ENCODE measurements around the gene PALB2. TPM values are rescaled to one million over a fixed set of nuclear protein-coding genes. Genes with fewer than 3 reads are reported as not detected.

The PALB2 gene
- 8.2 and 12.4 TPM in 2 replicates for total RNA-seq

DNA sequence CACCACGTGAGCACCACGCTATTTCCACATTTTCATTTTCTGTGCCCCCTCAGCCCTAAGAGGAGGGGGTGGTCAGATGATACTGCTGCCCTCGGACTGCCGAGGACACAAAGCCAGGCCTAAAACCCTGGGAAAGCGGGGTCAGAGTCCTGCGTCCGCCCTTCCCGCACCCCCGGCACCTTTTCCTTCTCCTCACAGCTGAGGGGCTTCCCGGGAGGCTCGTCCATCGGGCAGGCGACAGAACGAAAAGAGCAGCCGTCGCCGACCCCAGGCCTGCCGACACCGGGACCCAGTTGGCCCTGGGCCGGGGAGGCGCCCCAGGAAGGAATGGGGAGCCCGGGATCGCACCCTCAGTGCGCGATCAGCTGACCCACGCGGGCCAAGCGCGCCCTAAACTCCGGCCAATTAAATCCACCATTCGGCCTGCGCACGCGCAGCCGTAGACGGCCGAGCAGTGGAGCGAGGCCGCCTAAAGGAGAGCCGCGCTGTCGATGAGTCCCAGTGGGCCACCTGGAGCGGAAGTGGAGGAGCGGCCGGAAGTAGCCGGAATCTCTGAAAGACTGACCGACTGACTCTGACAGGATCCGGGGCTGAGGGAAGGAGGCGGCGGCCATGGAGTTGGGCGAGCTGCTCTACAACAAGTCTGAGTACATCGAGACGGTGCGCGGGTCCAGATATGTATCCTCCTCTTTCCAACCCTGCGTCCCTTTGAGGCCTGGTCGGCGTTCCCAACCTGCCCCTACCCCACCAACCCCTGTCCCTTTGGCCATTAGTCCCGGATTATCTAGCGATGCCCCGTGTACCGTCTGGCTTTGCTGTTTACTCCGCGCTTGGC lies at the start of gene PALB2, which contains the start of gene DCTN5:
Gene PALB2 (minus strand): TSS at position 380 of the 835 bp plus-strand sequence. CDS start 153 bp downstream, at position 227.
Gene DCTN5 (plus strand): TSS at position 536 of the 835 bp plus-strand sequence. CDS start 77 bp downstream, at position 613.

DNA sequence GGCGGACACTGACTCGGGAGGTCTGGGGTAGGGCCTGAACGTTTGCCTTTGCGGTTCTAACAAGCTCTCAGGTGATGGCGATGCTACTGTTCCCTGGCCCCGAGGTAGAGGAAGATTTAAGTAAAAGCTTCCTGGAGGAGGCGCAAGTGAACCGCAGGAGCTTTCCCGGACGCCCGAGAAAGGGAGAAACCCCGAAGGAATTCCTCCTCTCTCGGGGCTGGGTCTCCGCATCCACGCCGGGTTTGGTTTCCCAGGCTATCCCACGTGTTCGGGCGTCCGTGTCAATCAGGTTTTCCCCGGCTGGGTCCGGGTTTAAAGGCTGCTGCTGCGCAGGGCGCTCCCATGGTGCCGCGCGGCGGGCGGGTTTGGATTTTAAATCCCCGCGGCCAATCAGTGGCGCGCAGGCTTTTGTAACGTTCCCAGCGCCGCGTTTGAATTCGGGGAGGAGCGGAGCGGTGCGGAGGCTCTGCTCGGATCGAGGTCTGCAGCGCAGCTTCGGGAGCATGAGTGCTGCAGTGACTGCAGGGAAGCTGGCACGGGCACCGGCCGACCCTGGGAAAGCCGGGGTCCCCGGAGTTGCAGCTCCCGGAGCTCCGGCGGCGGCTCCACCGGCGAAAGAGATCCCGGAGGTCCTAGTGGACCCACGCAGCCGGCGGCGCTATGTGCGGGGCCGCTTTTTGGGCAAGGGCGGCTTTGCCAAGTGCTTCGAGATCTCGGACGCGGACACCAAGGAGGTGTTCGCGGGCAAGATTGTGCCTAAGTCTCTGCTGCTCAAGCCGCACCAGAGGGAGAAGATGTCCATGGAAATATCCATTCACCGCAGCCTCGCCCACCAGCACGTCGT lies 37.5 kb upstream of the PALB2 start, which contains the start of gene PLK1:
Gene PLK1 (plus strand): TSS at position 460 of the 844 bp plus-strand sequence. CDS start 44 bp downstream, at position 504.

DNA sequence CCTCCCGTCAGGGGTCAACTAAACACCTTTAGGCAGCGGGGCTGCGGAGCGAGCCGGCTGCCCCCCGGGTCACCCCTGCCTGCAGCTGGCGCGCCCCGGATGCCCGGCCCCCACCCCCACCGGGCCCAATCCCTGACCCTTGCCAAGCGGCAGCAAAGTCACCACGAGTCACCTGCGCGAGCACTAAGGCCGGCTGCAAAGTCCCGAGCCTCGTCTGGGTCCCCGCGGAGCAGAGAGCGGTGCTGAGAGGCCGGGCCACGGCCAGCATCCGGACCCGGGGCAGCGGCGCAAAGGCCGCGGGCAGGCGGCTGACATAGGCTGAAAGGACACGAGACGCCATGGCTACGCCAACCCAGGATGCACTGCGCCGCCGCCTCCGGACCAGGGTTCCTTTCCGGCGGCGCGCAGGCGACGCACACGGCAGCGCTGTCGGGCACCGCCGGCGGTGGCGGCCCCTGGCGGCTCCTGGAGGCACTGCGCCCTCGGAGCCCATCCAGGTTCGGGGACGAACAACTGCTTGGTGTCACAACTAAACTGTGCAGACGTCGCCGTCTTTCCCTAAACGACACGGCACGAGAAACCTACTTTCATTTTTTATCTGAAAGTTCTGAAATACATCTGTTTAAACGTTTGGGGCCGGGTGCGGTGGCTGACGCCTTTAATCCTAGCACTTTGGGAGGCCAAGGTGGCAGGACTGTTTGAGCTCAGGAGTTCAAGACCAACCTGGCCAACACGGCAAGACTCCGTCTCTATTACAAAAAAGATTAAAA lies 45.0 kb downstream of the PALB2 start, which contains the start of gene NDUFAB1:
Gene NDUFAB1 (minus strand): TSS at position 366 of the 770 bp plus-strand sequence. CDS start 26 bp downstream, at position 340.

DNA sequence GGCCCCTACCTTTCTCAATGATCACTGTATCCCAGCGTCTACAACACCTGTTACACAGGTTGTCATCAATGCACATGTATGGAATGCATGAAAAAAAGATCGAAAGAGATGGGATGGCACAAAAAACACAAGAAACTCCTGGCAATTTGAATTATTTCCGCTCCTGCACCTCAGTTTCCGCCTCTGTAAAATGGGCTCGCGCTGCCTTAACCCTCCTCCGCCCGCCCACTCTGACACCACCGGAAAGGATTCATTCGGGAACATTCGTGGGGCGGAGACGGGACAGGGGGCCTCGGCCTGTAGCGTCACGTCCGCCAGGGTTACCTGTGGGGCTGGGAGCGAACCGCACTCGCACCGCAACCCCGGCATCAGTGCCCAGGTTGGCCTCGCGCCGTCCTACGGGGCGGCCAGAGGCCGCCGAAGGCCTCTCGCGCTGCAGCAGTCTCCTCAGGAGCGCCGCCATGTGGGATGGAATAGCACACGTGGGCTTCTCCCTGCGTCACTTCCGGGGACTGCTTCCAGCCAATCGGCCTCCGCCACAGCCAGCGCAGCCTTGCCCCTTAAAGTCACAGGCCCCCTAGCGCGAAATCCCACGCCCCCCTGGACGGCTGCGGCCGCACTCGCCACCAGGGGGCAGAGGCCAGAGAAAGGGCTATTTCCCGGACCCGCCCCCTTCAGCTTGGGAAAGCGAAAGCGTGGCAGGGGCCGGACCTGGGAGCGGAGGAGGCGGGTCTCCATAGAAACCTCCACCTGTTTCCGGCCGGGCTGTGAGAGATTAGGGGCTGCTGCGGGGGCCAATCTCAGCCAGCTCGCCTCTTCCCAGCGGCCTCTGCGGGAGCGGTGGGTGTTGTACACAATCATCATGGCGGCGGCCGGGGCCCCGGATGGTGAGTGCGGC lies 84.0 kb downstream of the PALB2 start, which contains the start of the genes EARS2 and UBFD1:
Gene EARS2 (minus strand): TSS at position 470 of the 898 bp plus-strand sequence. CDS start 7 bp downstream, at position 463.
Gene UBFD1 (plus strand): TSS at position 847 of the 898 bp plus-strand sequence. CDS start 16 bp downstream, at position 863.

Other genes with a start within 250 kb of the PALB2 start
- 27.8 and 29.8 TPM in 2 replicates for gene COG7, start 188.1 kb downstream of the PALB2 start, total RNA-seq
- 43.5 and 47.9 TPM in 2 replicates for gene GGA2, start 130.8 kb downstream of the PALB2 start, total RNA-seq
- gene EARS2, start 84.0 kb downstream of the PALB2 start, total RNA-seq: 31.8 and 52.3 TPM in 2 replicates
- 66.3 and 189 TPM in 2 replicates for gene UBFD1, start 83.6 kb downstream of the PALB2 start, total RNA-seq
- 61.2 and 97.1 TPM in 2 replicates for gene NDUFAB1, start 45.0 kb downstream of the PALB2 start, total RNA-seq
- gene DCTN5, start 156 bp upstream of the PALB2 start, total RNA-seq: 25.5 and 54.8 TPM in 2 replicates
- gene PLK1, start 37.6 kb upstream of the PALB2 start, total RNA-seq: 7.1 and 12.4 TPM in 2 replicates
- gene ERN2, start 71.9 kb upstream of the PALB2 start, total RNA-seq: 0.87 TPM in 1 of 2 replicates, not detected in the other
- gene CHP2, start 113.7 kb upstream of the PALB2 start, total RNA-seq: not detected in 2 replicates
- gene PRKCB, start 194.7 kb upstream of the PALB2 start, total RNA-seq: not detected in 2 replicates